Hepatocyte (in vitro differentiated cells): ENCODE data around the gene TMEM255B.

Experiments
- CTCF ChIP-seq: fragments of 200-600 bp; sonication (generic); IDR thresholded peaks from 2 replicates; pipeline ENCODE4 v1.5.1; 2016; ENCODE audit warnings: antibody characterized with exemption, mild to moderate bottlenecking; ENCODE audit not compliant: poor library complexity
- EZH2 ChIP-seq: fragments of 200-600 bp; sonication (generic); IDR thresholded peaks from 2 replicates; pipeline ENCODE4 v1.6.1; 2016; ENCODE audit warnings: antibody characterized with exemption, mild to moderate bottlenecking, borderline replicate concordance
- EZH2phosphoT487 ChIP-seq: fragments of 200-600 bp; sonication (generic); IDR thresholded peaks from one replicate; pipeline ENCODE4 v1.6.1; 2018; ENCODE audit warnings: antibody characterized with exemption, mild to moderate bottlenecking, low read depth, moderate library complexity; ENCODE audit not compliant: unreplicated experiment, severe bottlenecking

- TF ChIP-seq CTCF (no peak), EZH2 (no peak), EZH2phosphoT487 (no peak)
These were observed 72.0 kb downstream of the TMEM255B start for GRCh38 chr13:113831061-113831460.
